ENCODE data around the gene TRIM15.

TRIM15 gene

GRCh38 chr6:30198166-30199084, 35.1 kb downstream of the TRIM15 start:
- H3K9ac ChIP-seq (ENCODE audit: low read length), result no peak overlapping the region
- no peaks in the 10 kb centered on the region for H3K9me3 ChIP-seq (ENCODE audit: insufficient read depth, low read length)
- H3K27ac ChIP-seq (ENCODE audit: low read depth, low read length), result no peak overlapping the region
- H3K79me2 ChIP-seq (ENCODE audit: insufficient read depth, low read length), result peaks cover 38% of the 10 kb centered on the region
- no peak overlapping the region for H2AFZ ChIP-seq (ENCODE audit: low read depth, low read length, severe bottlenecking)
- no peaks in the 10 kb centered on the region for H3K9me2 ChIP-seq (replicated peaks; ENCODE audit: insufficient read depth, low read length)
- H3K36me3 ChIP-seq (ENCODE audit: low read length), result peaks cover 25% of the 10 kb centered on the region
- H3K4me3 ChIP-seq (ENCODE audit: insufficient read depth, low read length, poor library complexity, severe bottlenecking), result no peak overlapping the region
- no peaks in the 10 kb centered on the region for H3K27me3 ChIP-seq (ENCODE audit: low read length)
- H3F3A ChIP-seq (ENCODE audit: insufficient read depth), result 0 out of 2 replicates have a peak, but pooled peaks cover 11% of the 10 kb centered on the region
- no peak overlapping the region for H3K4me2 ChIP-seq (ENCODE audit: low read depth, low read length, poor library complexity, severe bottlenecking)
- TF ChIP-seq, protein P1, sequence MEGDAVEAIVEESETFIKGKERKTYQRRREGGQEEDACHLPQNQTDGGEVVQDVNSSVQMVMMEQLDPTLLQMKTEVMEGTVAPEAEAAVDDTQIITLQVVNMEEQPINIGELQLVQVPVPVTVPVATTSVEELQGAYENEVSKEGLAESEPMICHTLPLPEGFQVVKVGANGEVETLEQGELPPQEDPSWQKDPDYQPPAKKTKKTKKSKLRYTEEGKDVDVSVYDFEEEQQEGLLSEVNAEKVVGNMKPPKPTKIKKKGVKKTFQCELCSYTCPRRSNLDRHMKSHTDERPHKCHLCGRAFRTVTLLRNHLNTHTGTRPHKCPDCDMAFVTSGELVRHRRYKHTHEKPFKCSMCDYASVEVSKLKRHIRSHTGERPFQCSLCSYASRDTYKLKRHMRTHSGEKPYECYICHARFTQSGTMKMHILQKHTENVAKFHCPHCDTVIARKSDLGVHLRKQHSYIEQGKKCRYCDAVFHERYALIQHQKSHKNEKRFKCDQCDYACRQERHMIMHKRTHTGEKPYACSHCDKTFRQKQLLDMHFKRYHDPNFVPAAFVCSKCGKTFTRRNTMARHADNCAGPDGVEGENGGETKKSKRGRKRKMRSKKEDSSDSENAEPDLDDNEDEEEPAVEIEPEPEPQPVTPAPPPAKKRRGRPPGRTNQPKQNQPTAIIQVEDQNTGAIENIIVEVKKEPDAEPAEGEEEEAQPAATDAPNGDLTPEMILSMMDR (IDR thresholded peaks at IDR 0.05; ENCODE audit: insufficient read depth, low read length, poor library complexity, severe bottlenecking), result no peak
- no peak for TF ChIP-seq EZH2phosphoT487 (conservative IDR thresholded peaks at IDR 0.05; ENCODE audit: low read length)
- peaks cover 15% of the 10 kb centered on the region for H4K20me1 ChIP-seq (ENCODE audit: low read depth, low read length)

DNA sequence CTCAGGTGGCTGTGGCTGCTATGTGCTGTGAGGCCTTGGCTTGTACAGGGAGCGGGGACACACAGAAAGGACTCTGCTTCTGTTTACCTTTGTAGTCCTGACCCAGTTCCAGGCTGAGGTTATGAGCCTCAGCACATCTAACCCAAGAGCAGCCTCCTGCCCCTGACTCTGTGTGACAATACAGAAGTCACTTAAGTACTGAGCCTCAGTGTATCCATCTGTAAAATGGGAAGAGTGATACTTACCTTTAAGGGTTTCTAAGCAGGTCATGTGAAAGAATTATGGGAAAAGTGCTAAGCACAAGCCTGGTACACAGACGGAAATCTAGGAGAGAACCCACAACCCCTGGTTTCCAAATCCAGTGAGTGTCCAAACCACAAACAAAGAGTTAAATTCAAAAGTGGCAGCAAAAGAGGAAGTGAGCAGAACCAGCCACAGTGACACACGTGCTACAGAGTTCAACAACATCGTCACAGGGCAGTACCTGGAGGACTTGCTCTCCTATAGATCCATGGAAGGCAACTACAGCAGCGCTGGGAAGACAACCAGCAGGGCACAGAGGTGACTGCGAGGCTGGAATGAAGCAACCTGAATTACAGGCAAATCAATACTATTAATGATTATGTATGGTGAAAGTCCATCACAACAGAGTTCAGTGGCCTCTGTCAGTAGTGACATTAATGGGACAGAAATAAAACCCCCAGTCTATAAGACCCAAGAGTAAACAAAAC, 37.4 kb downstream of the TRIM15 start:
- H3K4me2 ChIP-seq (ENCODE audit: low read depth, low read length, poor library complexity, severe bottlenecking), result peak overlapping the region; percentile 30
- H3F3A ChIP-seq (ENCODE audit: insufficient read depth), result 0 out of 2 replicates have a peak, but pooled peaks cover 11% of the 10 kb centered on the region
- peaks cover 16% of the 10 kb centered on the region for H3K36me3 ChIP-seq (ENCODE audit: low read length)
- H4K20me1 ChIP-seq (ENCODE audit: low read depth, low read length), result peaks cover 12% of the 10 kb centered on the region
- no peak for TF ChIP-seq EZH2phosphoT487 (conservative IDR thresholded peaks at IDR 0.05; ENCODE audit: low read length)
- TF ChIP-seq, protein P1 (IDR thresholded peaks at IDR 0.05; ENCODE audit: insufficient read depth, low read length, poor library complexity, severe bottlenecking), result no peak
- H3K79me2 ChIP-seq (ENCODE audit: insufficient read depth, low read length), result peaks cover 61% of the 10 kb centered on the region
- H3K4me3 ChIP-seq (ENCODE audit: insufficient read depth, low read length, poor library complexity, severe bottlenecking), result no peak overlapping the region
- H3K27me3 ChIP-seq (ENCODE audit: low read length), result no peaks in the 10 kb centered on the region
- H2AFZ ChIP-seq (ENCODE audit: low read depth, low read length, severe bottlenecking), result no peak overlapping the region
- H3K9ac ChIP-seq (ENCODE audit: low read length), result no peak overlapping the region
- H3K9me2 ChIP-seq (replicated peaks; ENCODE audit: insufficient read depth, low read length), result no peaks in the 10 kb centered on the region
- H3K27ac ChIP-seq (ENCODE audit: low read depth, low read length), result peak overlapping the region; percentile 5
- H3K9me3 ChIP-seq (ENCODE audit: insufficient read depth, low read length), result no peaks in the 10 kb centered on the region

DNA sequence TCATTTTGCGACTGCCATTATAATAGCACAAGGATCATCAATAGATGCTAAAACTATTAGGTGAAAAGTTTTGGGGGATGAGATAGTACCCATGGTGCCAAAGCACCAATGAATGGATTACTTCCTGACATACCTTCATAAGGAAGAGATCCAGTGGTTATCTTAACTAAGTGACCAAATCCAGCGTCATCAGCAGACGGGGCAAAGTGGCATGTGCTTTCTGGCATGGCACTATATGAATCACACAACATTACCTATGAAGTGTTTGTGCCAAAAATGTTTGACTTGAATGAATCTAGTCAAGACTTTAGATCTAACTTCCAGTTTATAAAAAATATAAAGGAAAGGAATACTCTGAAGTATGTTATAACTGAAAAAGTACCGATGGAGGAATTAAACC, 39.0 kb downstream of the TRIM15 start:
- no peak overlapping the region for H2AFZ ChIP-seq (ENCODE audit: low read depth, low read length, severe bottlenecking)
- peaks cover 12% of the 10 kb centered on the region for H4K20me1 ChIP-seq (ENCODE audit: low read depth, low read length)
- H3K27ac ChIP-seq (ENCODE audit: low read depth, low read length), result no peak overlapping the region
- no peak for TF ChIP-seq EZH2phosphoT487 (conservative IDR thresholded peaks at IDR 0.05; ENCODE audit: low read length)
- TF ChIP-seq, protein P1 (IDR thresholded peaks at IDR 0.05; ENCODE audit: insufficient read depth, low read length, poor library complexity, severe bottlenecking), result no peak
- H3K79me2 ChIP-seq (ENCODE audit: insufficient read depth, low read length), result peaks cover 77% of the 10 kb centered on the region
- H3K27me3 ChIP-seq (ENCODE audit: low read length), result no peaks in the 10 kb centered on the region
- H3K4me3 ChIP-seq (ENCODE audit: insufficient read depth, low read length, poor library complexity, severe bottlenecking), result no peak overlapping the region
- H3K9ac ChIP-seq (ENCODE audit: low read length), result no peak overlapping the region
- H3K36me3 ChIP-seq (ENCODE audit: low read length), result peaks cover 12% of the 10 kb centered on the region
- H3F3A ChIP-seq (ENCODE audit: insufficient read depth), result 0 out of 2 replicates have a peak, but pooled peaks cover 11% of the 10 kb centered on the region
- no peak overlapping the region for H3K4me2 ChIP-seq (ENCODE audit: low read depth, low read length, poor library complexity, severe bottlenecking)
- no peaks in the 10 kb centered on the region for H3K9me3 ChIP-seq (ENCODE audit: insufficient read depth, low read length)
- H3K9me2 ChIP-seq (replicated peaks; ENCODE audit: insufficient read depth, low read length), result no peaks in the 10 kb centered on the region
